OCI-LY3 (cell line): Measurements from ENCODE around the gene HOOK1.
"Not testable (repeated sequence)": the region's sequence is repeated elsewhere in the genome, so short reads cannot be mapped to it uniquely, and the experiment has no call there.

Experiments
- H2AFZ ChIP-seq: fragments of 200-600, 300-600 bp; shearing (Covaris generic); 2 replicates; pipeline ENCODE4 v1.6.0; 2014; ENCODE audit warnings: antibody characterized with exemption, low read depth, low read length
- H3K27ac ChIP-seq: fragments of 200-600, 300-600 bp; sonication (generic); 2 replicates; pipeline ENCODE4 v1.5.1; 2014; ENCODE audit warnings: mild to moderate bottlenecking, low read length, moderate library complexity, mixed read lengths
- H3K27me3 ChIP-seq: fragments of 200-600, 300-600 bp; sonication (generic); 2 replicates; pipeline ENCODE4 v1.6.1; 2014; ENCODE audit warnings: low read depth, low read length, mixed read lengths
- H3K36me3 ChIP-seq: fragments of 200-600, 300-600 bp; sonication (generic); replicated peaks from 2 replicates; pipeline ENCODE3; 2014; ENCODE audit warnings: low read depth, low read length, mixed read lengths
- H3K4me1 ChIP-seq: fragments of 300-600, 200-600 bp; sonication (generic); 2 replicates; pipeline ENCODE4 v1.6.1; 2014; ENCODE audit warnings: low read length, mixed read lengths
- H3K4me2 ChIP-seq: fragments of 200-600, 300-600 bp; sonication (generic); 2 replicates; pipeline ENCODE4 v1.6.1; 2014; ENCODE audit warnings: low read length, mixed read lengths
- H3K4me3 ChIP-seq: fragments of 300-600, 200-600 bp; sonication (generic); 2 replicates; pipeline ENCODE4 v1.5.1; 2014; ENCODE audit warnings: antibody characterized with exemption, mild to moderate bottlenecking, low read length, moderate library complexity
- H3K79me2 ChIP-seq: fragments of 300-600, 200-600 bp; shearing (Covaris generic); 2 replicates; pipeline ENCODE4 v1.6.1; 2014; ENCODE audit warnings: mild to moderate bottlenecking, low read length, mixed read lengths
- H3K9ac ChIP-seq: fragments of 300-600, 200-600 bp; shearing (Covaris generic); 2 replicates; pipeline ENCODE4 v1.6.0; 2014; ENCODE audit warnings: mild to moderate bottlenecking, low read length, moderate library complexity
- H3K9me3 ChIP-seq: fragments of 200-600, 300-600 bp; shearing (Covaris generic); 2 replicates; pipeline ENCODE4 v1.6.1; 2014; ENCODE audit warnings: low read length, mixed read lengths; ENCODE audit not compliant: insufficient read depth
- H4K20me1 ChIP-seq: fragments of 200-600, 300-600 bp; sonication (generic); 2 replicates; pipeline ENCODE4 v1.6.1; 2016; ENCODE audit warnings: low read length, mixed read lengths; ENCODE audit not compliant: insufficient read depth
- EZH2phosphoT487 ChIP-seq: fragments of 200-600 bp; shearing (Covaris generic); IDR thresholded peaks from 2 replicates; pipeline ENCODE4 v1.6.1; 2018; ENCODE audit warnings: antibody characterized with exemption, mixed run types, low read depth
- TF ChIP-seq, protein P1 (sequence below): fragments of 200-600, 300-600 bp; sonication (generic); IDR thresholded peaks from 2 replicates; pipeline ENCODE4 v1.5.1; 2014; ENCODE audit warnings: antibody characterized with exemption, low read length, low read depth

HOOK1 gene

DNA sequence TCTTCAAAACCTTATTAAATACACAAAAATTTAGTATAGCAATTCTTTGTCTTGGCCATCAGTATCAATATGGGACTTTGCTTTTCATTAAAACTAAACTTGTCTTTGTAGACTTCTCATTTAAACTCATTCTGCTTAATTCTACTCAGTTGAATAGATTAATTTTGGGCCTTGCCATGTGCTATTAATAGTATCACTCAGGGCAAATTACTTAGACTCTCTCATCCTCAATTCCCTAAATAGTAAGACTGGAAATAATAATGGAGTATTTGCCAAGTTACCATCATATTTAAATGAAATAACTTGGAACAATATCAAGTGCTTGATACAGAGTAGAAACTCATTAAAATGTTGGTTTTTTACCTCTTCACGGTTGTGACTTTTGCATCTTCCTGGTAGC lies 13.4 kb downstream of the HOOK1 start:
- Histone ChIP-seq H3K9me3 (no peaks in the 10 kb centered on the region), H2AFZ (no peak overlapping the region), H3K27me3 (no peaks in the 10 kb centered on the region), H3K79me2 (no peaks in the 10 kb centered on the region), H3K4me3 (no peak overlapping the region), H3K36me3 (no peaks in the 10 kb centered on the region), H3K9ac (no peak overlapping the region), H3K4me2 (no peak overlapping the region), H3K27ac (no peak overlapping the region), H3K4me1 (peaks cover 7% of the 10 kb centered on the region), H4K20me1 (no peaks in the 10 kb centered on the region)
- no peak for TF ChIP-seq EZH2phosphoT487
- TF ChIP-seq, protein P1, sequence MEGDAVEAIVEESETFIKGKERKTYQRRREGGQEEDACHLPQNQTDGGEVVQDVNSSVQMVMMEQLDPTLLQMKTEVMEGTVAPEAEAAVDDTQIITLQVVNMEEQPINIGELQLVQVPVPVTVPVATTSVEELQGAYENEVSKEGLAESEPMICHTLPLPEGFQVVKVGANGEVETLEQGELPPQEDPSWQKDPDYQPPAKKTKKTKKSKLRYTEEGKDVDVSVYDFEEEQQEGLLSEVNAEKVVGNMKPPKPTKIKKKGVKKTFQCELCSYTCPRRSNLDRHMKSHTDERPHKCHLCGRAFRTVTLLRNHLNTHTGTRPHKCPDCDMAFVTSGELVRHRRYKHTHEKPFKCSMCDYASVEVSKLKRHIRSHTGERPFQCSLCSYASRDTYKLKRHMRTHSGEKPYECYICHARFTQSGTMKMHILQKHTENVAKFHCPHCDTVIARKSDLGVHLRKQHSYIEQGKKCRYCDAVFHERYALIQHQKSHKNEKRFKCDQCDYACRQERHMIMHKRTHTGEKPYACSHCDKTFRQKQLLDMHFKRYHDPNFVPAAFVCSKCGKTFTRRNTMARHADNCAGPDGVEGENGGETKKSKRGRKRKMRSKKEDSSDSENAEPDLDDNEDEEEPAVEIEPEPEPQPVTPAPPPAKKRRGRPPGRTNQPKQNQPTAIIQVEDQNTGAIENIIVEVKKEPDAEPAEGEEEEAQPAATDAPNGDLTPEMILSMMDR, result no peak

DNA sequence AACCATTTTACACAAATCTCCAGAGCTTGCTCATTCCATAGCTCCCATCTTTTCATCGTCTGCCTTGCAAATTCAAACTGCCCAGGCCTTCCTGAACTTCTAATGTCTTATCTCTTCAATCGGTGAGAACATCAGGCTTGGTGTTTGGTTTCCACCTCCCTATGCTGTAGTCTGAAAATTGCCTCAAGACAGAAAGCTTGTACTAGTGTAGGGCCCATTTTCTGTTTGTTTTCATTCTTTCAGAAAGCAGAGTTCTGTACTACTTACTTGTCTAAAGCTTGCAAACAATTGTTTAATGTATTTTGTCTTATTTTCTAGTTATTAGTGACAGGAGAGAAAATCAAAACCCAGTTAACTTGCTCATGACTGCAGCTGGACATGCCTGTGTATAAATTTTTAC lies 16.8 kb downstream of the HOOK1 start:
- Histone ChIP-seq H3K9ac (no peak overlapping the region), H3K4me3 (no peak overlapping the region), H2AFZ (no peak overlapping the region), H4K20me1 (no peaks in the 10 kb centered on the region), H3K4me2 (no peak overlapping the region), H3K27me3 (no peaks in the 10 kb centered on the region), H3K9me3 (no peaks in the 10 kb centered on the region), H3K4me1 (peaks cover 7% of the 10 kb centered on the region), H3K79me2 (no peaks in the 10 kb centered on the region), H3K27ac (no peak overlapping the region), H3K36me3 (no peaks in the 10 kb centered on the region)
- TF ChIP-seq, protein P1, result no peak
- no peak for TF ChIP-seq EZH2phosphoT487

DNA sequence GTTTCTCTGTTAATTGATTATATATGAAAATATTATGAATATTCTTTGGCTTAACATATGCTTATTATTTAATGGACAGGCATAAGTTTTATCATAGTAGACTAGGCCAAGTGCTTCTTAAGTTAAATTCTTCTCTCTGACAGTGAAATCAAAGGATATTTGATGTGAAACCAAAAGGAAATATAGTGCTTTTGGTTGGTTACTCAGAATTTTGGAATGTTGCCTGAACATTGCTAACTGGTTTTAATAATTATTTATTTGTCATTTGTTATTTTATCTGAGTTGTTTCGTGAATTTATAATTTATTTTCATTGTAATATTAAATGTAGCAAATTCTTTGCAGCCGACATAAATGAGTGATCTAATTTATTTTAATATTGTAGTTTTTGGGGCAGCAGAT lies 18.3 kb downstream of the HOOK1 start:
- Histone ChIP-seq H3K9me3 (no peaks in the 10 kb centered on the region), H3K4me2 (no peak overlapping the region), H3K36me3 (no peaks in the 10 kb centered on the region), H4K20me1 (no peaks in the 10 kb centered on the region), H2AFZ (no peak overlapping the region), H3K27ac (no peak overlapping the region), H3K27me3 (no peaks in the 10 kb centered on the region), H3K4me3 (no peak overlapping the region), H3K79me2 (no peaks in the 10 kb centered on the region), H3K4me1 (no peaks in the 10 kb centered on the region), H3K9ac (no peak overlapping the region)
- TF ChIP-seq EZH2phosphoT487, result no peak
- TF ChIP-seq, protein P1, result no peak

DNA sequence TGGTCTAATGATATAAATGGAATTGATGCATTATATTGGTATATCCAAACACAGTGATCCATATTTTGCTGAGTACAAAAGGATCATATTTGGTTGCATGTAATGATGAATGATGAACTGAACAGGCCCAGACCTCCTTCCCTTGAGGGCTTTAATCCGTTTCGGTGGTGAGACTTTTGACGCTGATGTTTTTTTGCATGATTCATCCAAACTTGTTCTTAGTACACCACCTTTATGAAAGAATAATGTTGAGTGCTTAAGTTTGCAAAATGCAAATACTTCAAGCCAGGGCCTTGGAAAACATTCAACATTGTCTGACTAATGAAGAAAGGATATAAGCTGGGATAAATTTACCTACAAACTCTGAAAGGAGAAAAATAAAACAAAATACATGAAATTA lies 19.2 kb downstream of the HOOK1 start:
- TF ChIP-seq, protein P1, result no peak
- TF ChIP-seq EZH2phosphoT487, result no peak
- H3K4me1 ChIP-seq, result no peaks in the 10 kb centered on the region
- H3K9me3 ChIP-seq, result no peaks in the 10 kb centered on the region
- H2AFZ ChIP-seq, result no peak overlapping the region
- H3K4me2 ChIP-seq, result no peak overlapping the region
- no peaks in the 10 kb centered on the region for H4K20me1 ChIP-seq
- no peaks in the 10 kb centered on the region for H3K79me2 ChIP-seq
- H3K9ac ChIP-seq, result no peak overlapping the region
- H3K27ac ChIP-seq, result no peak overlapping the region
- H3K4me3 ChIP-seq, result no peak overlapping the region
- H3K27me3 ChIP-seq, result no peaks in the 10 kb centered on the region
- H3K36me3 ChIP-seq, result no peaks in the 10 kb centered on the region

DNA sequence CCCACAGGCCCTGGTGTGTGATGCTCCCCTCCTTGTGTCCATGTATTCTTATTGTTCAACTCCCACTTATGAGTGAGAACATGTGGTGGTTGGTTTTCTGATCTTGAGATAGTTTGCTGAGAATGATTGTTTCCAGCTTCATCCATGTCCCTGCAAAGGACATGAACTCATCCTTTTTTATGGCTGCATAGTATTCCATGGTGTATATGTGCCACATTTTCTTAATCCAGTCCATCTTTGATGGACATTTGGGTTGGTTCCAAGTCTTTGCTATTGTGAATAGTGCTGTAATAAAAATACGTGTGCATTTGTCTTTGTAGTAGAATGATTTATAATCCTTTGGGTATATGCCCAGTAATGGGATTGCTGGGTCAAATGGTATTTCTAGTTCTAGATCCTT lies 23.1 kb downstream of the HOOK1 start:
- H2AFZ ChIP-seq, result not testable (repeated sequence)

More for the DNA sequence above, 23.1 kb downstream of the HOOK1 start:
- H3K4me1 ChIP-seq, H4K20me1 ChIP-seq, H3K27ac ChIP-seq, H3K27me3 ChIP-seq, H3K9me3 ChIP-seq, H3K9ac ChIP-seq, H3K4me3 ChIP-seq, H3K4me2 ChIP-seq, H3K36me3 ChIP-seq, H3K79me2 ChIP-seq: not testable (repeated sequence)
